Endothelial cell of umbilical vein (primary cell): ENCODE measurements around the gene TMEFF2.

Experiments
- CTCF ChIP-seq, 2 donors: IDR thresholded peaks; 1 replicate in 1 of 2; 2 replicates in 1 of 2; pipeline ENCODE4 v1.5.1; 2011; ENCODE audit warnings: low read length in 2 of 2, mild to moderate bottlenecking in 2 of 2, moderate library complexity in 2 of 2, control low read depth in 1 of 2, inconsistent platforms in 1 of 2, low read depth in 1 of 2; ENCODE audit not compliant: insufficient read depth in 1 of 2; ENCODE audit errors: extremely low read depth in 1 of 2
- EZH2 ChIP-seq: IDR thresholded peaks from 2 replicates; pipeline ENCODE4 v1.6.1; 2012; ENCODE audit warnings: borderline replicate concordance, low read depth, mild to moderate bottlenecking, moderate library complexity, low read length, inconsistent platforms; ENCODE audit not compliant: severe bottlenecking
- MYC ChIP-seq: IDR thresholded peaks from one replicate; pipeline ENCODE4 v1.6.1; 2011; ENCODE audit warnings: mild to moderate bottlenecking, low read depth, low read length
- POLR2A ChIP-seq: IDR thresholded peaks from 2 replicates; pipeline ENCODE4 v1.6.1; 2012; ENCODE audit warnings: low read depth, mild to moderate bottlenecking, control low read depth, low read length
- POLR2AphosphoS5 ChIP-seq: IDR thresholded peaks from 2 replicates; pipeline ENCODE4 v1.6.1; 2012; ENCODE audit warnings: low read depth, mild to moderate bottlenecking, control low read depth, low read length, moderate library complexity; ENCODE audit not compliant: insufficient read depth

- no peak for TF ChIP-seq MYC
- TF ChIP-seq EZH2: no peak
- TF ChIP-seq CTCF (IDR thresholded peaks at IDR 0.05; ENCODE audit: extremely low read depth in 1 of 2, insufficient read depth in 1 of 2, low read depth in 1 of 2, low read length in 2 of 2): no peak
- no peak for TF ChIP-seq POLR2A
- no peak for TF ChIP-seq POLR2AphosphoS5
Measured at GRCh38 chr2:192002418-192002817, 192.3 kb downstream of the TMEFF2 start.
